H9 (cell line): ENCODE measurements around the gene ITPR1. TPM values are rescaled to one million over a fixed set of nuclear protein-coding genes. Genes with fewer than 3 reads are reported as not detected.

ENCODE experiments used
- DNase-seq: peaks from one replicate; pipeline ENCODE4 v3.0.0-alpha.2; 2017
- H2AFZ ChIP-seq: one replicate; pipeline ENCODE4 v1.6.1; 2013; ENCODE audit warnings: mild to moderate bottlenecking, low read length, control low read depth, moderate library complexity
- H2AK5ac ChIP-seq: 2 replicates; pipeline ENCODE4 v1.6.1; 2013; ENCODE audit warnings: low read length, control low read depth, mixed read lengths; ENCODE audit not compliant: insufficient read length
- H2BK120ac ChIP-seq: one replicate; pipeline ENCODE4 v1.6.1; 2013; ENCODE audit warnings: low read depth, mild to moderate bottlenecking, low read length, control low read depth, inconsistent platforms; ENCODE audit not compliant: poor library complexity, severe bottlenecking
- H2BK12ac ChIP-seq: 2 replicates; pipeline ENCODE4 v1.6.1; 2013; ENCODE audit warnings: low read length, control low read depth, mixed read lengths, low read depth; ENCODE audit not compliant: insufficient read length
- H2BK15ac ChIP-seq: 2 replicates; pipeline ENCODE4 v1.6.1; 2013; ENCODE audit warnings: low read depth, low read length, control low read depth
- H2BK20ac ChIP-seq: one replicate; pipeline ENCODE4 v1.6.1; 2013; ENCODE audit warnings: low read depth, mild to moderate bottlenecking, low read length, control low read depth, inconsistent platforms; ENCODE audit not compliant: poor library complexity, severe bottlenecking
- H2BK5ac ChIP-seq: 2 replicates; pipeline ENCODE4 v1.6.1; 2013; ENCODE audit warnings: low read length, control low read depth, mixed read lengths; ENCODE audit not compliant: insufficient read length
- H3K14ac ChIP-seq: 2 replicates; pipeline ENCODE4 v1.6.1; 2013; ENCODE audit warnings: low read length, control low read depth; ENCODE audit not compliant: insufficient read depth
- H3K18ac ChIP-seq: 2 replicates; pipeline ENCODE4 v1.6.1; 2013; ENCODE audit warnings: low read depth, mild to moderate bottlenecking, mixed read lengths, low read length, control low read depth; ENCODE audit not compliant: insufficient read length
- H3K23ac ChIP-seq: 2 replicates; pipeline ENCODE4 v1.6.1; 2013; ENCODE audit warnings: low read length, control low read depth, mixed read lengths, low read depth; ENCODE audit not compliant: insufficient read length
- H3K23me2 ChIP-seq: 2 replicates; pipeline ENCODE4 v1.6.1; 2013; ENCODE audit warnings: low read depth, mild to moderate bottlenecking, mixed read lengths, low read length, control low read depth; ENCODE audit not compliant: insufficient read length, poor library complexity, severe bottlenecking
- H3K27ac ChIP-seq: 2 replicates; pipeline ENCODE4 v1.5.1; 2013; ENCODE audit warnings: low read length, control low read depth, mixed read lengths, low read depth; ENCODE audit not compliant: insufficient read length
- H3K27me3 ChIP-seq: 2 replicates; pipeline ENCODE4 v1.6.1; 2013; ENCODE audit warnings: low read length, control low read depth, inconsistent platforms; ENCODE audit not compliant: insufficient read depth
- H3K4ac ChIP-seq: 2 replicates; pipeline ENCODE4 v1.6.1; 2013; ENCODE audit warnings: low read depth, mild to moderate bottlenecking, control low read depth, inconsistent platforms, low read length, moderate library complexity
- H3K4me1 ChIP-seq: 2 replicates; pipeline ENCODE4 v1.6.1; 2013; ENCODE audit warnings: low read length, control low read depth, inconsistent platforms; ENCODE audit not compliant: insufficient read depth
- H3K4me2 ChIP-seq: 2 replicates; pipeline ENCODE4 v1.6.1; 2013; ENCODE audit warnings: low read length, control low read depth, mixed read lengths; ENCODE audit not compliant: insufficient read length, insufficient read depth
- H3K56ac ChIP-seq: 2 replicates; pipeline ENCODE4 v1.6.1; 2013; ENCODE audit warnings: low read depth, mild to moderate bottlenecking, mixed read lengths, low read length, control low read depth; ENCODE audit not compliant: insufficient read length
- H3K79me1 ChIP-seq: 2 replicates; pipeline ENCODE4 v1.6.1; 2013; ENCODE audit warnings: low read depth, mild to moderate bottlenecking, moderate library complexity, low read length, control low read depth, inconsistent platforms; ENCODE audit not compliant: insufficient read depth, poor library complexity, severe bottlenecking
- H3K79me2 ChIP-seq: 2 replicates; pipeline ENCODE4 v1.6.1; 2013; ENCODE audit warnings: low read length, control low read depth, inconsistent platforms; ENCODE audit not compliant: insufficient read depth
- H3K9ac ChIP-seq: 2 replicates; pipeline ENCODE4 v1.6.1; 2013; ENCODE audit warnings: low read length, control low read depth, mixed read lengths; ENCODE audit not compliant: insufficient read length; ENCODE audit errors: extremely low read depth
- H3K9me3 ChIP-seq: one replicate; pipeline ENCODE4 v1.6.1; 2013; ENCODE audit warnings: low read depth, low read length, inconsistent platforms; ENCODE audit not compliant: control insufficient read depth
- H3T11ph ChIP-seq: one replicate; pipeline ENCODE4 v1.6.1; 2013; ENCODE audit warnings: mild to moderate bottlenecking, low read length, control low read depth, inconsistent platforms
- H4K20me1 ChIP-seq: one replicate; pipeline ENCODE4 v1.6.1; 2013; ENCODE audit not compliant: control insufficient read depth, insufficient read length, insufficient read depth
- H4K5ac ChIP-seq: 2 replicates; pipeline ENCODE4 v1.6.1; 2013; ENCODE audit warnings: low read depth, mild to moderate bottlenecking, mixed read lengths, low read length, control low read depth; ENCODE audit not compliant: insufficient read length
- H4K8ac ChIP-seq: replicated peaks from 2 replicates; pipeline ENCODE4 v1.6.1; 2013; ENCODE audit warnings: low read length, control low read depth, mixed read lengths, low read depth; ENCODE audit not compliant: insufficient read length
- H4K91ac ChIP-seq: 2 replicates; pipeline ENCODE4 v1.6.1; 2013; ENCODE audit warnings: low read depth, mild to moderate bottlenecking, moderate library complexity, mixed read lengths, low read length, control low read depth; ENCODE audit not compliant: insufficient read length
- H3K27ac Mint-ChIP-seq, 3 experiments: 2 replicates in 2 of 3; 3 replicates in 1 of 3; pipeline ENCODE4 v1.8.0; 2020 to 2021; ENCODE audit warnings: mixed read lengths in 3 of 3, mild to moderate bottlenecking in 1 of 3, moderate library complexity in 1 of 3
- H3K27me3 Mint-ChIP-seq: 2 replicates; pipeline ENCODE4 v1.8.0; 2021; ENCODE audit warnings: low read depth, mild to moderate bottlenecking, moderate library complexity, mixed read lengths
- H3K36me3 Mint-ChIP-seq, 3 experiments: 2 replicates in 2 of 3; 3 replicates in 1 of 3; pipeline ENCODE4 v1.8.0; 2020 to 2021; ENCODE audit warnings: low read depth in 3 of 3, mixed read lengths in 3 of 3; ENCODE audit not compliant: insufficient read depth in 1 of 3
- H3K4me1 Mint-ChIP-seq, 2 experiments: 2 replicates each; pipeline ENCODE4 v1.8.0; 2020; ENCODE audit warnings: mixed read lengths in 2 of 2
- H3K4me3 Mint-ChIP-seq, 2 experiments: 2 replicates in 1 of 2; 3 replicates in 1 of 2; pipeline ENCODE4 v1.8.0; 2020 to 2021; ENCODE audit warnings: mild to moderate bottlenecking in 2 of 2, mixed read lengths in 2 of 2, moderate library complexity in 1 of 2
- H3K9me3 Mint-ChIP-seq, 2 experiments: 2 replicates in 1 of 2; 3 replicates in 1 of 2; pipeline ENCODE4 v1.8.0; 2020; ENCODE audit warnings: mild to moderate bottlenecking in 2 of 2, mixed read lengths in 2 of 2, moderate library complexity in 1 of 2
- CTCF ChIP-seq: fragments of 200-600 bp; sonication (generic); conservative IDR thresholded peaks from 3 replicates; pipeline ENCODE4 v1.8.0; 2021; ENCODE audit warnings: antibody characterized with exemption, mild to moderate bottlenecking
- WGBS: extraction: QIAGEN DNeasy Blood & Tissue Kit; methylation state at CpG from one replicate; pipeline ENCODE4 v1.1.7; 2013; ENCODE audit warnings: missing lambda C conversion rate, low lambda C conversion rate, mixed read lengths; ENCODE audit not compliant: insufficient read length; ENCODE audit errors: extremely low coverage; 5-methylcytosine and 5-hydroxymethylcytosine counted together
- total RNA-seq: library from RNA; stranded (reverse); gene quantifications from 2 replicates; pipeline ENCODE4 v1.2.1, GENCODE V29; 2021

ITPR1 gene
- total RNA-seq, 1 experiment from 2014 or later: 4.2 TPM

- Histone ChIP-seq H3K56ac (no peak overlapping the region), H2BK15ac (no peak overlapping the region), H3K79me2 (no peaks in the 10 kb centered on the region), H2AFZ (no peak overlapping the region), H3K23me2 (no peaks in the 10 kb centered on the region), H3K27ac (no peak overlapping the region), H3K18ac (no peak overlapping the region), H2BK5ac (no peak overlapping the region), H3K14ac (no peak overlapping the region), H3K27me3 (no peaks in the 10 kb centered on the region), H2BK120ac (no peak overlapping the region), H3K79me1 (no peaks in the 10 kb centered on the region), H3K9ac (no peak overlapping the region), H4K20me1 (no peaks in the 10 kb centered on the region), H4K5ac (no peak overlapping the region), H3K4ac (no peak overlapping the region), H2BK20ac (no peak overlapping the region), H3K4me1 (no peaks in the 10 kb centered on the region; the same call in 1 of the 2 replicates), H3K4me2 (no peak overlapping the region), H3K23ac (no peak overlapping the region), H3K9me3 (no peaks in the 10 kb centered on the region), H2AK5ac (no peak overlapping the region), H4K91ac (no peak overlapping the region), H2BK12ac (no peak overlapping the region), H3T11ph (no peak overlapping the region), H4K8ac (no peak overlapping the region)
- no peaks in the 10 kb centered on the region for H3K9me3 Mint-ChIP-seq
- no peak overlapping the region for H3K27ac Mint-ChIP-seq
- H3K4me3 Mint-ChIP-seq: no peak overlapping the region
- no peaks in the 10 kb centered on the region for H3K36me3 Mint-ChIP-seq
- no CpG with 5 or more reads among the region's 4 CpGs for WGBS
- no peak for DNase-seq
- TF ChIP-seq CTCF: no peak
- no peaks in the 10 kb centered on the region for H3K27me3 Mint-ChIP-seq
- H3K4me1 Mint-ChIP-seq: peaks cover 11 to 13% of the 10 kb centered on the region in 2 experiments
Observed at GRCh38 chr3:4838621-4839022, 345.5 kb downstream of the ITPR1 start.
